T-helper 17 cell (primary cell): ENCODE results near the gene DNMT3A. TPM values are rescaled to one million over a fixed set of nuclear protein-coding genes. Genes with fewer than 3 reads are reported as not detected.
A peak's percentile ranks its signal among the peaks of the same experiment; 100 is the strongest.

Experiments
- ATAC-seq: fragments of 150-1000 bp; cut with Tn5 transposase; 2 replicates; pipeline ENCODE4 v1.10.0; 2021; ENCODE audit warnings: mild to moderate bottlenecking, moderate library complexity
- DNase-seq, 3 donors: peaks; one replicate each; pipeline versions ENCODE4 v3.0.0 to v3.0.0-alpha.2; 2020 to 2021
- H3K9me3 ChIP-seq: one replicate; pipeline ENCODE4 v1.7.0; 2013; ENCODE audit warnings: low read length, mild to moderate bottlenecking; ENCODE audit not compliant: control insufficient read depth, poor library complexity, severe bottlenecking
- H3K27ac Mint-ChIP-seq: one replicate; pipeline ENCODE4 v1.8.0; 2022; ENCODE audit warnings: mild to moderate bottlenecking, moderate library complexity, mixed read lengths
- H3K27me3 Mint-ChIP-seq: one replicate; pipeline ENCODE4 v1.8.0; 2022; ENCODE audit warnings: mixed read lengths
- H3K36me3 Mint-ChIP-seq: one replicate; pipeline ENCODE4 v1.8.0; 2022; ENCODE audit warnings: low read depth, mixed read lengths
- H3K4me1 Mint-ChIP-seq: one replicate; pipeline ENCODE4 v1.8.0; 2022; ENCODE audit warnings: mild to moderate bottlenecking, mixed read lengths
- H3K4me3 Mint-ChIP-seq: one replicate; pipeline ENCODE4 v1.8.0; 2022; ENCODE audit warnings: mild to moderate bottlenecking, moderate library complexity, mixed read lengths
- total RNA-seq, 4 donors: library from RNA in 2 of 4; stranded (reverse) in 2 of 4; gene quantifications; one replicate each; pipeline ENCODE4 v1.2.3 and lab custom pipeline; 2022 to 2026

The DNMT3A gene
- total RNA-seq, 2 donors from 2014 or later = 62.8 to 67.6 TPM

- H3K36me3 Mint-ChIP-seq = peaks cover 11% of the 10 kb centered on the region
- DNase-seq (no peak), ATAC-seq (no peak)
- H3K9me3 ChIP-seq = peaks cover 2% of the 10 kb centered on the region
- H3K27me3 Mint-ChIP-seq = no peaks in the 10 kb centered on the region
- H3K4me1 Mint-ChIP-seq = peaks cover 29% of the 10 kb centered on the region
- H3K27ac Mint-ChIP-seq = no peak overlapping the region
- no peak overlapping the region for H3K4me3 Mint-ChIP-seq
Observed at GRCh38 chr2:25324251-25324650, 17.5 kb downstream of the DNMT3A start.

- H3K27ac Mint-ChIP-seq = peak overlapping the region; percentile 97
- no peak for DNase-seq
- peaks cover 11% of the 10 kb centered on the region for H3K36me3 Mint-ChIP-seq
- H3K27me3 Mint-ChIP-seq = no peaks in the 10 kb centered on the region
- no peak for ATAC-seq
- peaks cover 29% of the 10 kb centered on the region for H3K4me1 Mint-ChIP-seq
- peaks cover 2% of the 10 kb centered on the region for H3K9me3 ChIP-seq
- H3K4me3 Mint-ChIP-seq = peak overlapping the region; percentile 90
Observed at GRCh38 chr2:25323610-25324189, 18.0 kb downstream of the DNMT3A start.

GRCh38 chr2:25323042-25323514 is 18.6 kb downstream of the DNMT3A start:
- peaks cover 27% of the 10 kb centered on the region for H3K4me1 Mint-ChIP-seq
- H3K36me3 Mint-ChIP-seq = peaks cover 11% of the 10 kb centered on the region
- peak overlapping the region; percentile 90 for H3K4me3 Mint-ChIP-seq
- DNase-seq = peak in 2 of 3 donors; percentile 29 to 53
- H3K27ac Mint-ChIP-seq = peak overlapping the region; percentile 97
- no peaks in the 10 kb centered on the region for H3K27me3 Mint-ChIP-seq
- ATAC-seq = peak; percentile 88
- peaks cover 2% of the 10 kb centered on the region for H3K9me3 ChIP-seq

- peaks cover 25% of the 10 kb centered on the region for H3K4me1 Mint-ChIP-seq
- H3K27ac Mint-ChIP-seq = peak overlapping the region; percentile 97
- H3K27me3 Mint-ChIP-seq = no peaks in the 10 kb centered on the region
- peaks cover 2% of the 10 kb centered on the region for H3K9me3 ChIP-seq
- no peak for ATAC-seq
- DNase-seq = no peak
- peak overlapping the region; percentile 90 for H3K4me3 Mint-ChIP-seq
- peaks cover 5% of the 10 kb centered on the region for H3K36me3 Mint-ChIP-seq
Observed at GRCh38 chr2:25322312-25322711, 19.4 kb downstream of the DNMT3A start.

GRCh38 chr2:25320077-25320476 is 21.6 kb downstream of the DNMT3A start:
- Mint-ChIP-seq H3K27ac (peak overlapping the region; percentile 67), H3K4me3 (no peak overlapping the region), H3K36me3 (peaks cover 7% of the 10 kb centered on the region), H3K27me3 (no peaks in the 10 kb centered on the region), H3K4me1 (peaks cover 39% of the 10 kb centered on the region)
- H3K9me3 ChIP-seq = no peaks in the 10 kb centered on the region
- ATAC-seq = no peak
- DNase-seq = no peak

- H3K27ac Mint-ChIP-seq = peak overlapping the region; percentile 78
- no peaks in the 10 kb centered on the region for H3K9me3 ChIP-seq
- H3K4me3 Mint-ChIP-seq = no peak overlapping the region
- ATAC-seq = no peak
- H3K27me3 Mint-ChIP-seq = no peaks in the 10 kb centered on the region
- H3K36me3 Mint-ChIP-seq = peaks cover 2% of the 10 kb centered on the region
- H3K4me1 Mint-ChIP-seq = peaks cover 33% of the 10 kb centered on the region
- DNase-seq = no peak
Observed at GRCh38 chr2:25316101-25316500, 25.6 kb downstream of the DNMT3A start.

GRCh38 chr2:25315316-25315680 is 26.4 kb downstream of the DNMT3A start:
- no peaks in the 10 kb centered on the region for H3K27me3 Mint-ChIP-seq
- H3K4me1 Mint-ChIP-seq = peaks cover 38% of the 10 kb centered on the region
- no peak for DNase-seq
- peak overlapping the region; percentile 25 for H3K4me3 Mint-ChIP-seq
- H3K36me3 Mint-ChIP-seq = peaks cover 2% of the 10 kb centered on the region
- no peak for ATAC-seq
- peak overlapping the region; percentile 78 for H3K27ac Mint-ChIP-seq
- no peaks in the 10 kb centered on the region for H3K9me3 ChIP-seq

GRCh38 chr2:25314514-25315315 is 27.0 kb downstream of the DNMT3A start:
- DNase-seq (peak; percentile 47 to 54 (median 48)), ATAC-seq (peak; percentile 86)
- Mint-ChIP-seq H3K27me3 (no peaks in the 10 kb centered on the region), H3K36me3 (peaks cover 2% of the 10 kb centered on the region), H3K4me3 (peak overlapping the region; percentile 82), H3K27ac (peak overlapping the region; percentile 88), H3K4me1 (peaks cover 38% of the 10 kb centered on the region)
- no peaks in the 10 kb centered on the region for H3K9me3 ChIP-seq

- ATAC-seq = peak; percentile 42
- DNase-seq = no peak
- H3K4me1 Mint-ChIP-seq = peaks cover 42% of the 10 kb centered on the region
- H3K36me3 Mint-ChIP-seq = peaks cover 2% of the 10 kb centered on the region
- no peaks in the 10 kb centered on the region for H3K9me3 ChIP-seq
- H3K4me3 Mint-ChIP-seq = peak overlapping the region; percentile 82
- H3K27me3 Mint-ChIP-seq = no peaks in the 10 kb centered on the region
- peak overlapping the region; percentile 88 for H3K27ac Mint-ChIP-seq
Observed at GRCh38 chr2:25313711-25314513, 27.8 kb downstream of the DNMT3A start.

GRCh38 chr2:25312958-25313710 is 28.6 kb downstream of the DNMT3A start:
- H3K4me3 Mint-ChIP-seq = peak overlapping the region; percentile 82
- no peak for DNase-seq

GRCh38 chr2:25311865-25312575 is 29.7 kb downstream of the DNMT3A start:
- peaks cover 48% of the 10 kb centered on the region for H3K4me1 Mint-ChIP-seq

More at GRCh38 chr2:25312958-25313710, 28.6 kb downstream of the DNMT3A start:
- ATAC-seq = peak; percentile 39
- H3K27ac Mint-ChIP-seq = peak overlapping the region; percentile 88
- H3K27me3 Mint-ChIP-seq = no peaks in the 10 kb centered on the region
- H3K9me3 ChIP-seq = no peaks in the 10 kb centered on the region
- H3K4me1 Mint-ChIP-seq = peaks cover 47% of the 10 kb centered on the region
- peaks cover 2% of the 10 kb centered on the region for H3K36me3 Mint-ChIP-seq

More at GRCh38 chr2:25311865-25312575, 29.7 kb downstream of the DNMT3A start:
- no peak for ATAC-seq
- H3K9me3 ChIP-seq = no peaks in the 10 kb centered on the region
- Mint-ChIP-seq H3K27me3 (no peaks in the 10 kb centered on the region), H3K27ac (peak overlapping the region; percentile 88), H3K4me3 (peak overlapping the region; percentile 41), H3K36me3 (peaks cover 2% of the 10 kb centered on the region)
- no peak for DNase-seq
